Heart left ventricle (tissue), 13 donors: ENCODE results near the gene NPHP1.

Source experiments
- CTCF ChIP-seq, 12 donors: fragments of 200-600 bp; sonication (generic) in 4 of 12; IDR thresholded peaks; one replicate each; pipeline versions ENCODE4 v1.5.0 to v1.8.0; 2018 to 2022; ENCODE audit warnings: antibody characterized with exemption in 12 of 12, mild to moderate bottlenecking in 5 of 12
- POLR2A ChIP-seq, 2 donors: fragments of 450-650 bp; IDR thresholded peaks; one replicate each; pipeline ENCODE4 v1.6.1; 2017; ENCODE audit warnings: antibody characterized with exemption in 2 of 2, mild to moderate bottlenecking in 2 of 2, moderate library complexity in 2 of 2
- donor health status: ischemic (EF 13 %, LVEDD 7.1; RV severe dilation, severe dysfunction).
- donor health status: DM: no; HTN: yes; CAD: no.
- donor health status: DM: no; HTN: no; CAD: no.
- donor health status: ischemic (EF 25% LVEDD 6.9; RV normal size, moderate dysfunction).
- donor health status: ischemic (EF 25% LVEDD 5.7; RV mildly dilated, moderate dysfunction).
- donor health status: ischemic (EF 35%, LVEDD 5.7; RV mildly dilated, moderate dysfunction).
- donor health status: nonischemic (EF 11% LVEDD 7.7; RV severe dilation, severe dysfunction).
- donor health status: DM: yes; HTN: yes; CAD: no.
- donor health status: PGD.
- donor health status: ischemic (EF 29% LVEDD 5.4; RV normal size, mild dysfunction).
- donor health status: nonischemic (EF 23%, LVEDD 6.1; RV moderate dilation, normal function).

DNA sequence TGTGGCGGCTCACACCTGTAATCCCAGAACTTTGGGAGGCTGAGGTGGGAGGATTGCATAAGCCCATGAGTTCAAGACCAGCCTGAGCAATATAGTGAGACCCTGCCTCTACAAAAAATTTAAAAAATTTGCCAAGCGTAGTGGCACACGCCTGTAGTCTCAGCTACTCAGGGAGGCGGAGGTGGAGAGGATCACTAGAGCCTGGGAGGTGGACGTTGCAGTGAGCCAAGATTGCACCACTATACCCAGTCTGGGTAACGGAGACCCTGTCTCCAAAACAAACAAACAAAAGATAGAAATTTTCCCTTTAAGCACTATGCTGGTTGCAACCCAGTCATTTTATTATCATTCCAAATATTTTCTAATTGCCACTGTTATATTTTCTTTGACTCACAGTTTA lies 32.3 kb downstream of the NPHP1 start:
- TF ChIP-seq CTCF (IDR thresholded peaks at IDR 0.05): no peak
- TF ChIP-seq POLR2A (IDR thresholded peaks at IDR 0.05): no peak
